Endothelial cell of umbilical vein (primary cell): ENCODE measurements around the gene CMTM8.

Experiments used
- CTCF ChIP-seq, 2 donors: IDR thresholded peaks; 1 replicate in 1 of 2; 2 replicates in 1 of 2; pipeline ENCODE4 v1.5.1; 2011; ENCODE audit warnings: low read length in 2 of 2, mild to moderate bottlenecking in 2 of 2, moderate library complexity in 2 of 2, control low read depth in 1 of 2, inconsistent platforms in 1 of 2, low read depth in 1 of 2; ENCODE audit not compliant: insufficient read depth in 1 of 2; ENCODE audit errors: extremely low read depth in 1 of 2
- EZH2 ChIP-seq: IDR thresholded peaks from 2 replicates; pipeline ENCODE4 v1.6.1; 2012; ENCODE audit warnings: borderline replicate concordance, low read depth, mild to moderate bottlenecking, moderate library complexity, low read length, inconsistent platforms; ENCODE audit not compliant: severe bottlenecking
- FOS ChIP-seq: IDR thresholded peaks from 2 replicates; pipeline ENCODE4 v1.6.1; 2011; ENCODE audit warnings: mild to moderate bottlenecking, low read length, moderate library complexity, borderline replicate concordance; ENCODE audit not compliant: insufficient read depth
- POLR2AphosphoS5 ChIP-seq: IDR thresholded peaks from 2 replicates; pipeline ENCODE4 v1.6.1; 2012; ENCODE audit warnings: low read depth, mild to moderate bottlenecking, control low read depth, low read length, moderate library complexity; ENCODE audit not compliant: insufficient read depth

- TF ChIP-seq CTCF (IDR thresholded peaks at IDR 0.05; ENCODE audit: extremely low read depth in 1 of 2, insufficient read depth in 1 of 2, low read depth in 1 of 2, low read length in 2 of 2) (no peak), FOS (no peak), EZH2 (no peak), POLR2AphosphoS5 (no peak)
Observed at GRCh38 chr3:32288819-32289218, 50.3 kb downstream of the CMTM8 start.
